ENCODE measurements around the gene LRRC4. TPM values are rescaled to one million over a fixed set of nuclear protein-coding genes. Genes with fewer than 3 reads are reported as not detected.

LRRC4 gene
- total RNA-seq, 4 donors from 2014 or later = 0.08 to 0.74 (median 0.32) TPM; not detected in 1

DNA sequence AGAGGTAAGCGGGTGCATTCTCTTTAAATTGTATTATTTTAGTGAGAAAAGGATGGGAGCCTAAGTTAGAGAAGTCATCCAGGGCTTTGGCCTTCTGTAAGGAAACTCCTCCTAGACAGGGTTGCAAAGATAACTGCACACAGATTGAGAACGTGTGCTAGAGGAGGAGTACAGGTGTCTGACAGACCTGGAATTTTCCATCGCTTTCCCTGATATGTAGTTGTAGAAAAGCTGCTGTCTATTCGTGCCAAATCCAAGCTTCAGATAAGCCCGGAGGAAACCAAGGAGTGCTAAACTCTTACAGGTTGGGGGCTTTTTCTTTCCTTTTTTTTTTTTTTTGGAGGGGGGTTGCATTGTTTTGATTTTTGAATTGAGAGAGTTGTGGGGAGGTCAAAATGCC is 23.1 kb downstream of the LRRC4 start:
- TF ChIP-seq POLR2A (IDR thresholded peaks at IDR 0.05) = no peak
- TF ChIP-seq CTCF (IDR thresholded peaks at IDR 0.05) = no peak
- 85 to 88% methylated on average over 5 of the region's 5 CpGs for WGBS, 2 donors
- no peak overlapping the region for H3K4me3 ChIP-seq (ENCODE audit: low read depth, poor library complexity, severe bottlenecking)
- intact Hi-C loops (cut with DNase I; ENCODE audit: low total_unique reads) = no loop called here
- no peak for DNase-seq (ENCODE audit: low spot score in 2 of 2)

DNA sequence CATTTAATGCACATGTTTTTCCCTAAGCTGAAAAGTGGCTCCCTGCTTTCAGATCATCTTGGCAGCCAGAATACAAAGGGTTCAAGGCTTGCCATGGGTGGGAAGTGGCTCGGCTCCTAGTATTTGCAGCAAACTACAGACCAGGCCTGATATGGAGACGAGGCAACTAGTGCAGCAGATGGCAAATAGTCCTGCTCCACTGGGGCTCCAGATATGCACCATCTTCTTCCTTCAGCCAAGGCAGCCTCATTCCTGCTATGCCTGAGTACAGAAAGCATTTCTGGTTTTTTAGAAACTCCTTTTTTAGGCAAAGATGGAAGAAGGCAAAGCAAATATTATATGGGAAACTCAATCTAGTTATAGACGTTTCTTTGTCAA is 23.9 kb downstream of the LRRC4 start:
- DNase-seq (ENCODE audit: low spot score in 2 of 2) = peak in 1 of 2 donors; percentile 40
- 86 to 91% methylated on average over 3 of the region's 3 CpGs for WGBS, 2 donors

GRCh38 chr7:128006550-128007302 is 24.5 kb downstream of the LRRC4 start:
- intact Hi-C loops (cut with DNase I; ENCODE audit: low total_unique reads) = no loop called here
- TF ChIP-seq POLR2A (IDR thresholded peaks at IDR 0.05) = no peak
- TF ChIP-seq CTCF (IDR thresholded peaks at IDR 0.05) = no peak
- H3K4me3 ChIP-seq (ENCODE audit: low read depth, poor library complexity, severe bottlenecking) = no peak overlapping the region
- WGBS, 2 donors = 93 to 94% methylated on average over 8 of the region's 8 CpGs
- peak in 1 of 2 donors; percentile 52 for DNase-seq (ENCODE audit: low spot score in 2 of 2)

More for the DNA sequence above, 23.9 kb downstream of the LRRC4 start:
- TF ChIP-seq CTCF (IDR thresholded peaks at IDR 0.05) (no peak), POLR2A (IDR thresholded peaks at IDR 0.05) (no peak)
- intact Hi-C loops (cut with DNase I; ENCODE audit: low total_unique reads) = no loop called here
- H3K4me3 ChIP-seq (ENCODE audit: low read depth, poor library complexity, severe bottlenecking) = no peak overlapping the region

DNA sequence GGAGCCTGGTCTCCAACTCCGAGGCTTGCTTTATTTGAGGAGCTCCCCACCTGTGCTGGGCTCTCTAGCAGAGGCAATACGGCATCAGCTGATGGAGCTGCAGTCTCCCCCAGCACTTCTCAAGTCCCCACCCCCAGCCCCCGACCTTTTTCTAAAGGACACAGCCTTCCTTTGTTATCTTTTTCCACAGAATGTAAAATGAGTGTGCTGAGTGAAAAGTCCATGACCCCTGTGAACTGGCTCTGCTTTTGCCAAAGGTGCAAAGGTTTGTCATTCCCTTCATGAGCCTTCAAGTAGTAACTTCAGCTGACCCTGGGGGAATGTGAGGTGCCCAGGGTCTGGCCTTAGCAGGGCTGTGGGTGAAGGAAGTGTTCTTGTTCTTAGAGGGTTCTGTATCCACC is 25.5 kb downstream of the LRRC4 start:
- peak in 1 of 2 donors; percentile 29 for DNase-seq (ENCODE audit: low spot score in 2 of 2)
- H3K4me3 ChIP-seq (ENCODE audit: low read depth, poor library complexity, severe bottlenecking) = no peak overlapping the region
- 80 to 90% methylated on average over 3 of the region's 3 CpGs for WGBS, 2 donors
- intact Hi-C loops (cut with DNase I; ENCODE audit: low total_unique reads) = no loop called here
- TF ChIP-seq POLR2A (IDR thresholded peaks at IDR 0.05) (no peak), CTCF (IDR thresholded peaks at IDR 0.05) (no peak)

GRCh38 chr7:128005117-128005516 is 26.1 kb downstream of the LRRC4 start:
- H3K4me3 ChIP-seq (ENCODE audit: low read depth, poor library complexity, severe bottlenecking) = no peak overlapping the region
- 84 to 88% methylated on average over 7 of the region's 7 CpGs for WGBS, 2 donors
- peak in 1 of 2 donors; percentile 67 for DNase-seq (ENCODE audit: low spot score in 2 of 2)
- TF ChIP-seq CTCF (IDR thresholded peaks at IDR 0.05) = no peak
- no peak for TF ChIP-seq POLR2A (IDR thresholded peaks at IDR 0.05)
- intact Hi-C loops (cut with DNase I; ENCODE audit: low total_unique reads) = no loop called here

GRCh38 chr7:128004623-128005022 is 26.6 kb downstream of the LRRC4 start:
- H3K4me3 ChIP-seq (ENCODE audit: low read depth, poor library complexity, severe bottlenecking) = no peak overlapping the region
- 92 to 93% methylated on average over 6 of the region's 6 CpGs for WGBS, 2 donors
- TF ChIP-seq POLR2A (IDR thresholded peaks at IDR 0.05) (no peak), CTCF (IDR thresholded peaks at IDR 0.05) (no peak)
- intact Hi-C loops (cut with DNase I; ENCODE audit: low total_unique reads) = no loop called here
- peak in 1 of 2 donors; percentile 26 for DNase-seq (ENCODE audit: low spot score in 2 of 2)

Measured in lower leg skin (tissue), 4 donors.